OCI-LY1 (cell line): ENCODE measurements around the gene TMEM40.

ENCODE experiments used
- CTCF ChIP-seq: fragments of 200-600 bp; sonication (generic), shearing (Covaris generic); IDR thresholded peaks from 2 replicates; pipeline ENCODE4 v1.5.1; 2017; ENCODE audit warnings: mild to moderate bottlenecking, antibody characterized with exemption, low read length, moderate library complexity, mixed read lengths
- EZH2 ChIP-seq: fragments of 200-600 bp; sonication (generic), shearing (Covaris generic); IDR thresholded peaks from 2 replicates; pipeline ENCODE4 v1.8.0; 2017; ENCODE audit warnings: borderline replicate concordance, mixed run types, mild to moderate bottlenecking, antibody characterized with exemption, low read length, moderate library complexity, mixed read lengths

- TF ChIP-seq CTCF (no peak), EZH2 (no peak)
These were observed 51.6 kb downstream of the TMEM40 start for GRCh38 chr3:12707449-12707848.
